Hepatocyte (in vitro differentiated cells): Measurements from ENCODE around the gene SLC2A4.

Experiments used
- CTCF ChIP-seq: fragments of 200-600 bp; sonication (generic); IDR thresholded peaks from 2 replicates; pipeline ENCODE4 v1.5.1; 2016; ENCODE audit warnings: antibody characterized with exemption, mild to moderate bottlenecking; ENCODE audit not compliant: poor library complexity
- EZH2 ChIP-seq: fragments of 200-600 bp; sonication (generic); IDR thresholded peaks from 2 replicates; pipeline ENCODE4 v1.6.1; 2016; ENCODE audit warnings: antibody characterized with exemption, mild to moderate bottlenecking, borderline replicate concordance
- EZH2phosphoT487 ChIP-seq: fragments of 200-600 bp; sonication (generic); IDR thresholded peaks from one replicate; pipeline ENCODE4 v1.6.1; 2018; ENCODE audit warnings: antibody characterized with exemption, mild to moderate bottlenecking, low read depth, moderate library complexity; ENCODE audit not compliant: unreplicated experiment, severe bottlenecking

- no peak for TF ChIP-seq CTCF
- no peak for TF ChIP-seq EZH2
- no peak for TF ChIP-seq EZH2phosphoT487
Measured at GRCh38 chr17:7246779-7247178, 34.7 kb upstream of the SLC2A4 start.
